ENCODE results near the gene ZFP36L1.

Gene ZFP36L1

GRCh38 chr14:68739701-68740100, 53.2 kb downstream of the ZFP36L1 start:
- DNase-seq (ENCODE audit: low read depth in 2 of 2), result no peak

DNA sequence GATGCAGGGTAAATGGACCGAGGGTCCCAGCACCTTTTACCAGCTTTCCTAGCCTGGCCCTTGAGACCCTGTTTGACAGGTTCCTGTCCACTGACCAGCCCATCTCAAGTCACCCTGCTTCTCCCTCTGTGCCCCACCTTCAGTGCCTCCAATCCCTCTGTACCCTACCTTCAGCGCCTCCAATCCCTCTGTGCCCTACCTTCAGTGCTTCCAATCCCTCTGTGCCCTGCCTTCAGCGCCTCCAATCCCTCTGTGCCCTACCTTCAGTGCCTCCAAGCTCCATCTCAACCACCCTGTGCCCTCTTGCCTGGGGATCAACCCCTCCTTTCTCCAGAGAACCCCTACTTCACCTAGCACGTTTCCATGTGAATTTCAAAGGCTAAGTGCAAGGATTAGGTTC, 54.3 kb downstream of the ZFP36L1 start:
- DNase-seq (ENCODE audit: low read depth in 2 of 2), result no peak
